ENCODE measurements around the gene XPA. TPM values are rescaled to one million over a fixed set of nuclear protein-coding genes. Genes with fewer than 3 reads are reported as not detected.

The XPA gene
- total and polyA plus RNA-seq, 8 donors: 1.3 to 31.0 (median 23.9) TPM

DNA sequence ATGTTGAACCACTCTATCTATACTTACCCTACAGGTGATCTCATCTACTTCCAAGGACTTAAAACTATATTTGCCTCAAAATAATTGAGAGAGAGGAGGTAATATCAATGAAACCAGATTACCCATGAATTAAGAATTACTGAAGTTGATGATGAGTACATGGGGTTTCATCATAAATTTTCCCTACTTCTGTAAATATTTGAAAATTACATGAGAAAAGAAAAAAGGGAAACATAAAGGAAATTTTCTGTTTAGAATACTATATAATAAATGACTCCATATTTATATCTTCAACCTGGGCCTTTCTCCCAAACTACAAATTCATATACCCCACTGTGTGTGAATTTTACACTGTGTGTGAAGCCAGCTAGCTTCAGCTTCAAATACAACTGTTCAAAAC lies 66.5 kb downstream of the XPA start:
- TF ChIP-seq, protein P1, sequence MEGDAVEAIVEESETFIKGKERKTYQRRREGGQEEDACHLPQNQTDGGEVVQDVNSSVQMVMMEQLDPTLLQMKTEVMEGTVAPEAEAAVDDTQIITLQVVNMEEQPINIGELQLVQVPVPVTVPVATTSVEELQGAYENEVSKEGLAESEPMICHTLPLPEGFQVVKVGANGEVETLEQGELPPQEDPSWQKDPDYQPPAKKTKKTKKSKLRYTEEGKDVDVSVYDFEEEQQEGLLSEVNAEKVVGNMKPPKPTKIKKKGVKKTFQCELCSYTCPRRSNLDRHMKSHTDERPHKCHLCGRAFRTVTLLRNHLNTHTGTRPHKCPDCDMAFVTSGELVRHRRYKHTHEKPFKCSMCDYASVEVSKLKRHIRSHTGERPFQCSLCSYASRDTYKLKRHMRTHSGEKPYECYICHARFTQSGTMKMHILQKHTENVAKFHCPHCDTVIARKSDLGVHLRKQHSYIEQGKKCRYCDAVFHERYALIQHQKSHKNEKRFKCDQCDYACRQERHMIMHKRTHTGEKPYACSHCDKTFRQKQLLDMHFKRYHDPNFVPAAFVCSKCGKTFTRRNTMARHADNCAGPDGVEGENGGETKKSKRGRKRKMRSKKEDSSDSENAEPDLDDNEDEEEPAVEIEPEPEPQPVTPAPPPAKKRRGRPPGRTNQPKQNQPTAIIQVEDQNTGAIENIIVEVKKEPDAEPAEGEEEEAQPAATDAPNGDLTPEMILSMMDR (IDR thresholded peaks at IDR 0.05): no peak
- TF ChIP-seq EP300 (IDR thresholded peaks at IDR 0.05): no peak
- no peak for DNase-seq
- Histone ChIP-seq H3K27me3 (no peaks in the 10 kb centered on the region), H3K4me3 (no peak overlapping the region), H3K4me1 (peaks cover 26 to 56% (median 42%) of the 10 kb centered on the region in 4 donors), H3K36me3 (peaks cover 3 to 7% (median 3%) of the 10 kb centered on the region in 4 donors), H3K9me3 (no peaks in the 10 kb centered on the region), H3K27ac (peak overlapping the region in 1 of 5 donors; percentile 99)
- intact Hi-C loops (cut with DNase I; ENCODE audit: low total_unique reads): no loop called here

DNA sequence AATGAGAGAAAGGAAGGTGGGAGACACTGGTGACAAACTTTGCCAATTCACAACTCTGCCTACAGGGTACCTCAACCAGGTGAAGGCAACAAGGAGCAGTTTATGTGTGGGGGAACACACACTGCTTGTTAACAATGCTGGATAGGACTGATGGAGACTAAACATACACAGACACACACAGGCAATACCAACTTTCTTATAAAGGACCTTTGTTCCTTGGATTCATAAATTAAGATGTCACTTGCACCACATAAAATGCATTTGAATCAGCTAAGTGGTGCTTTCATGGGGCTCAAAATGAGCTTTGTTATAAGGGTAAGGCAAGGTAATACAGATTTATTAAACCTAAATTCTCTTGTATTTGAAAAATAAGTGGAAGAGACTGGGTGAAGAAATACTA lies 68.0 kb downstream of the XPA start:
- Histone ChIP-seq H3K36me3 (peaks cover 12 to 22% (median 17%) of the 10 kb centered on the region in 4 donors), H3K4me3 (no peak overlapping the region)
- intact Hi-C loops (cut with DNase I; ENCODE audit: low total_unique reads): no loop called here

DNA sequence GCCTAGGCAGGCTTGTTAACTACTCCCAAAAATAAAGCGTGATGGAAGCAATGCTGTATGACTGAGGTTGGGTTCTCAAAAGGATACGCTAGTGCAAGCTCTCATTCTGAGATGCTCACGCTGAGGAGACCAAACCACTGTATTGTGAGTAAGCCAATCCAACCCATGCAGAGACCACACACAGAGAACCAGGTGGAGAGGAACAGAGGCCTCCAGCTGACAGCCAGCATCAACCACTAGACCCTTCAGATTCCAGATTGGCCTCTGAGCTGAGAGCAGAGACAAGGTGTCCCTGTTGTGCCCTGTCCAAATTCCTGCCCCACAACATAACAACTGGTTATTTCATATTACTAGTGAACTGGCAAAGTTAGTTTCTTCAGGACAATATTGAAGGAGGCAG lies 68.5 kb downstream of the XPA start:
- peaks cover 16 to 41% (median 28%) of the 10 kb centered on the region in 4 donors for H3K4me1 ChIP-seq
- H3K9me3 ChIP-seq: no peaks in the 10 kb centered on the region
- WGBS, 5 donors: 81 to 91% (median 89%) methylated on average over 3 of the region's 3 CpGs
- no peak overlapping the region for H3K27ac ChIP-seq
- no peak for TF ChIP-seq POLR2A (IDR thresholded peaks at IDR 0.05)
- TF ChIP-seq, protein P1 (IDR thresholded peaks at IDR 0.05): no peak
- no peak overlapping the region for H3K4me3 ChIP-seq
- intact Hi-C loops (cut with DNase I; ENCODE audit: low total_unique reads): no loop called here
- no peak for DNase-seq
- peaks cover 13 to 27% (median 22%) of the 10 kb centered on the region in 4 donors for H3K36me3 ChIP-seq
- no peaks in the 10 kb centered on the region for H3K27me3 ChIP-seq

More for the DNA sequence above, 68.0 kb downstream of the XPA start:
- Histone ChIP-seq H3K4me1 (peaks cover 16 to 41% (median 29%) of the 10 kb centered on the region in 4 donors), H3K9me3 (no peaks in the 10 kb centered on the region), H3K27me3 (no peaks in the 10 kb centered on the region), H3K27ac (no peak overlapping the region)
- DNase-seq: no peak
- TF ChIP-seq EP300 (IDR thresholded peaks at IDR 0.05) (no peak), POLR2A (IDR thresholded peaks at IDR 0.05) (no peak), POLR2AphosphoS5 (IDR thresholded peaks at IDR 0.05) (no peak)
- TF ChIP-seq, protein P1 (IDR thresholded peaks at IDR 0.05): no peak

DNA sequence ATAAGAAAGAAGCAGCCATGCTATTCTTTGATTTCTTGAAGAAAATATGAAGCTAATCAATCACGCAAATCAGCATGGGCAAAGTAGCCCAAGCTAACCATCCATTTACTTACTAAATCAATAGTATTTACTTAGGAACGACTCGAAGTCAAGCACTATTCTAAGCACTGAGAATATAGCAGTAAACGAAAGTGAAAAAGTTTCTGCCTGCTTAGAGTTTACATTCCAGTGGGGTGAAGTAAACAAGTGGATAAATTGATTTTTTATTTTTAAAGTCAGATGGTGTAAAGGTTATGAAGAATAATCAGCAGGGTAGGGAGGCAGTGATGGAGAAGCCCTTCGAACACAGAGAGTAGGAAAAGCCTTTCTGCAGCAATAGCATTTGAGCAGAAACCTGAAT lies 69.5 kb downstream of the XPA start:
- no peak for DNase-seq
- H3K4me1 ChIP-seq: peaks cover 16 to 41% (median 28%) of the 10 kb centered on the region in 4 donors
- H3K27me3 ChIP-seq: no peaks in the 10 kb centered on the region
- WGBS, 5 donors: 35 to 43% (median 40%) methylated on average over 5 of the region's 5 CpGs
- peak overlapping the region in 3 of 5 donors; percentile 47 to 61 (median 51) for H3K27ac ChIP-seq
- peak overlapping the region in 2 of 4 donors; percentile 5 to 13 for H3K4me3 ChIP-seq
- TF ChIP-seq POLR2A (IDR thresholded peaks at IDR 0.05) (no peak), POLR2AphosphoS5 (IDR thresholded peaks at IDR 0.05) (no peak), EP300 (IDR thresholded peaks at IDR 0.05) (no peak)
- TF ChIP-seq, protein P1 (IDR thresholded peaks at IDR 0.05): no peak
- H3K36me3 ChIP-seq: peaks cover 13 to 36% (median 33%) of the 10 kb centered on the region in 4 donors
- intact Hi-C loops (cut with DNase I; ENCODE audit: low total_unique reads): no loop called here
- no peaks in the 10 kb centered on the region for H3K9me3 ChIP-seq

All from stomach (tissue), 9 donors.